GM18507 (cell line): ENCODE results near the gene ZFPL1.

Experiments
- DNase-seq: peaks from one replicate; pipeline ENCODE4 v3.0.0; 2011; ENCODE audit warnings: low read depth; ENCODE audit not compliant: insufficient read length; ENCODE audit errors: extremely low spot score
- FAIRE-seq: peaks from 2 replicates; lab custom pipeline; 2011; peaks lifted over from hg19 to GRCh38; lab: Jason Lieb, UNC

ZFPL1 gene

GRCh38 chr11:65059523-65059922, 24.5 kb upstream of the ZFPL1 start:
- DNase-seq (no peak), FAIRE-seq (no peak)

DNA sequence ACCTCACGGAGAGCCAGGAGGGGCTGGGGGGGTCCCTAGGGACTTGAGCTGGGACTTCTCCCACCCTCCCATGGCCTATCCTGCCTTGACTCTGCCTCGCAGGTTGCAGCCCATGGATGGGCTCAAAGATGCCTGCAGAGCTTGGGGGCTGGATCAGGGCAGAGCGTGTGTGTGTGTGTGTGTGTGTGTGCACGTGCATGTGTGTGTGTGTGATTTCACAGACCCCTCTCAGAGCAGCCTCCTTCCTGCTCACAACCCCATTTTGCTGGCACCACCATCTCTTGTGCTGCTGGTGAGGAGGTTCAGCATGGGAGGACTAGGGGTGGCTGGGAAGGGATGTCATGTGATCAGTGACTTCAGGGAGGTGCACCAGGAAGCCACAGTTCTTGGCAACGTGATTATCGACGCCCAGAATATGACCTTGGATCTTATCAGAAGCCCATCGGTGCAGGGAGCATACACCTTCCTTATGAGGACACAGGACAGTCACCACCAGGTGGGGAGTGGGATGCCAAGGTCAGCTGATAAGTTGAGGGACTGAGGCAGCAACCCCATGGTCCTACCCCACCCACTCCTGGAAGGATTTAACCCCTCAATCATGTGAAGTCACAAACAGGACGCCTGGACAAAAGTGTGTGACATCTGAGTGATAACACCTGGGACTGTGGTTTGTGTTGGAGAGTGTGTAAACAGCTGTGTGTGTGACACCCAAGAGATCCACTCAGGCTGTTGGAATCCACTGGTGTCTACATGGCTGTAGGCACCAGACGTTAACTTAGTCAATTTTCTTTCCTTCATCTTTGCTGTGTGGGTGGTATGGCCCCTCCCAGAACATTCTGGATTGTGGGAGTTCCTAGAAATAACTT, 23.8 kb upstream of the ZFPL1 start:
- DNase-seq, result no peak
- no peak for FAIRE-seq

GRCh38 chr11:65060913-65061408, 23.1 kb upstream of the ZFPL1 start:
- FAIRE-seq, result no peak
- DNase-seq, result no peak

DNA sequence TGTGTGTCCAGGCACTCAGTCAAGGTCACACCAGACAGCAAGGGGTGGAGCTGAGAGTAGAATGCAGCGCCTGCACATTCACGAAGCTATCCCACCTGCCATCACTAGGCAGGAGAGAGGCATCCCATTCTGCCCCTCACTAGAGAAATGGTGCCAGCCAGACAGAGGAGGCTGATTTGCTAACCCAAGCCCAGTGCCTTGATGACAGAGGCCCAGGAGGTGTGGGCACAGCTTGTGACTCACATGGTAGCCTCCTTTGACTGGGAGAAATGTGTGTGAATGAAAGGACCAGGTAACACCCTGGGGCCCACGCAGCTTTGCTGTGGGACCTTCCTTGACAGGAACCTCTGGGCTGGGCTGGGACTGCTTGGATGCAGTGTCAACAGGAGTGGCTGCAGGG, 20.5 kb upstream of the ZFPL1 start:
- no peak for FAIRE-seq

DNA sequence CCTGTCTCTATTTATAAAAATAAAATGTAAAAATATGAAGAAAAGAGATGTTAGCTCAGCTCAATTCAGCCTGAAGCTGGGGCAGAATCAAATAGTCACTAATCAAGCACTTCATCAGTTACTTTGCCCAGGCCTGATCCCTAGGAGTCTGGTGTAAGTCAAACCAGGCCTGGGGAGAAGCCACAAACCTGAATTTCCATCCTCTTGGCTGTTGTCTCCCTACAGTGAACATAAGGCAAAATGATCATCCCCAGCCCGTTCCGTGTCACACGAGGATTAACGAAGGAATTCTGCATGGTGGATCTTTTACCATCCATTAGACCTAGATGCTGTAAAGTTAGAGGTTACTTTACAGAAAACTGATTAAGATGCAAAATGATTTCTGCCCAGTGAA, 19.2 kb upstream of the ZFPL1 start:
- DNase-seq (no peak), FAIRE-seq (no peak)

More for the DNA sequence above, 20.5 kb upstream of the ZFPL1 start:
- DNase-seq, result no peak

DNA sequence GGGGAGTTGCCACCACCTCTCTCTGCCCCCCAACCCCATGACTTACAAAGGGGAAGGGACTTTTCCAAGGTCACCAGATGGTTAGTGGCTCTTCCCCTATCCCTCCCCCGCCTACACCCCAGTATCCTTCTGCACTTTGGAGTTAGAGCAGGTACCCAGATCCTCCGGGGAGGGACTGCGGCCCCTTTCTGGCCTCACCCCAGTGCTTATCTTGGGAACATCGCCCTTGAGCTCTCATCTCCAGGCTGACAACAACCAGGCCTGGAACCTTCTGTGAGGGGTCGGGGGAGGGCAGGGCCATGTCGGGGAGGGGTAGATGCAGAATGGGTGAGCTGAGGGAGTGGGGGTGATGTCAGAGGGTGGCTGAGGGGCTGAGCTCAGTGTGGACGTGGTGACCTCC, 18.2 kb upstream of the ZFPL1 start:
- FAIRE-seq, result no peak
- DNase-seq, result no peak

GRCh38 chr11:65066315-65066714, 17.7 kb upstream of the ZFPL1 start:
- DNase-seq (no peak), FAIRE-seq (no peak)

DNA sequence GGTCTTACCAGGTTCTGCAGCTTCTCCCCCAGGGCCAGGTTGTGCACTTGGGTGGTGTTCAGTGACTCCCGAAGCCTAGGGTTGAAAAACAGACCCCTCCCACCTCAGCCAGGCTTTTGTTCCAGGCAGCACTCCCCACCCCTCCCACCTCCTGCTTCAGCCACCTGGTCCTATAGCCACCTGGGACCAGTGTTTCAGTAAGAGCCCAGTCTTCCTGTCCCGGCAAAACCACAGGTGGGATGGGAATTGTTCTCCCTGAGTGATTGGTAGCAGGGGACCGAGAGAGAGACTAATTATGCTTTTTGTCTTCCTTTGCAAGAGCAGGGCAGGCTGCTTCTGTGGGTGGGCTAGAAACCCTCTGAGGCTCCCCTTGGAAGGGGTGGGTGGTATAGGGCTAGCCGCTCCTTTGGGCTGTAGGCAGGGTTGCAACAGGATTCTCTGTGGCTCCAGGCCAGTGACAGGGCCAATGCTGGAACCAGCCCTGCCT, 17.2 kb upstream of the ZFPL1 start:
- no peak for DNase-seq
- no peak for FAIRE-seq

GRCh38 chr11:65067446-65067845, 16.6 kb upstream of the ZFPL1 start:
- DNase-seq (no peak), FAIRE-seq (no peak)

DNA sequence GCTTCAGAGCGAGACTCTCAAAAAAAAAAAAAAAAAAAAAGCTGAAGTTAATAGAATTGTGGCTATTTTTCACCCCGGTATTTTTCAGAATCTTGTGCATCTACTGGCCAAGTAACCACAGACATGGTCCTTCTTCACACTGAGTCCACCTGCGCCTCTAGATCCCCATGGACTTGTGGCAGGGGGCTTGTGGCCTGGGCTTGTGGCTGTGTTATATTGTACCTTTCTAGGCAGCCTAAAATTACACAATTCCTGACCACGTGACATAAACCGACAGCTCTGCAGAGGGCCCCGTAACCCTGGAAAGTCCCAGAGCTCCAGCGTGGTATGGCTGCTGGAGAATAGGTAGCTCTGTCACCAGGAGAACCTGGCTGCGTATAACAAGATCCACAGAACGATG, 14.8 kb upstream of the ZFPL1 start:
- FAIRE-seq, result no peak

GRCh38 chr11:65071907-65072630, 12.0 kb upstream of the ZFPL1 start:
- FAIRE-seq, result peak; percentile 5
- no peak for DNase-seq

More for the DNA sequence above, 14.8 kb upstream of the ZFPL1 start:
- DNase-seq, result no peak

GRCh38 chr11:65072631-65072966, 11.4 kb upstream of the ZFPL1 start:
- FAIRE-seq (no peak), DNase-seq (no peak)

DNA sequence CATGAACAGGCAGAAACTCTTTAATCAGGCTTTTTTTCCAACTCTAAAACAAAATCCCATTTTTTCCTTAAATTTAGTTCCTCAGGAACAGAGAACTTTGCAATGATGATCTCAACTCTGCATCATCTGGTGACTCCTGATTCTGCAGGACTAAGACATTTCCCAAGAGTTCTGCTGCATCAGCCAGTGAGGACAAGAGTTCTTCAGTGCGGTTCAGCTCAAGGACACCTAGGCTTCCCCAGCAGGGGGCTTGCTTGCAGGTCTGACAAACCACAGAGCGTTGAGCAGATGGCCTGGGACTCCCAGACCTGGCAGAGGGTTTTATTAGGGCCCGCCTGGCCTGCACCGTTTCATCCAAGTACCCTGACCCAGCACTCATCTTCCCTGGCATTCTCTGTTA, 6.6 kb upstream of the ZFPL1 start:
- FAIRE-seq (no peak), DNase-seq (no peak)

DNA sequence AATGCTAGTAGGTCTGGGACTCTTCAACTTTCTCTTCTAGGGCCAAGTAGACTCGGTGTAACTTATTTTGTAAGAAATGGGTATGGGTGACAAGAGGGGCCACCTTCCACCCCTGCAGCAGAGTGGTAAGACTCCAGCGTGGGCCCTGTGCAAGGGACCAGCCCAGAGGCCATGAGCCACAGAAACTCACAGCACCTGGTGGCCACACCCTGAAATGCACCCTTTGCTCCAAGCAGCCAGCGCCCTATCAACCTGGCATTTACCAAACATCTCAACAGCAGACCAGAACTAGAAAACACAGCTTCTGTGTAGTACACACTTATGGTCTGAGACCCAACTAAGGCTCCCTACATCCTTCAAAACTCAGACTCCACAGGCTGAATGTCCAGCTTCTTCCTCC, 5.9 kb upstream of the ZFPL1 start:
- peak; percentile 51 for FAIRE-seq
- no peak for DNase-seq

DNA sequence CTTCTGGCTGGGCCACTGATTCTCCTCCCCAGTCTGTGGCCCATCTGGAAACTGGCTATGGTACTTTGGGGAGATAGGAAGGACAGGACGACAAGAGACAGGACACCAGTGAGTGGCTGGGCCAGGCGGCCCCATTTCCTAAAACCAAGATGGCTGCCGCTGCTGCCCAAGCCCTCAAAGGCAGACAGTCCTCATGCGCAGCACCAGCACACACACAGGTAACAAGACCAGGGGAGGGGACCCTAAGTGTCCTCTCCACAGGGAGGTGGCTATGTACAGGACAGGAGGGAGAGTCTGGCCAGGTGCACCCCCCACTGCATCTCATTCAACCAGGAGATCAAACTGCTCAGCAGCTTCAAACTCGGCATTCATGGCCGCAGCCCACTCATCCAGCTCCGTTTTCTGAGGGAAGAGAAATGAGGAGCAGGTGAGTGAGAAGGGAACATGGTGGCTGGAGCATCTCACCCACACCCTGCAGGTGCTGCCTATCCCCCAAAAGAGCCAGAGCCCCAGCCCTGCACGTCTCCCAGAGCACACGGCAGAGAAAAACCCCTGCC, 5.2 kb upstream of the ZFPL1 start:
- FAIRE-seq (no peak), DNase-seq (no peak)

DNA sequence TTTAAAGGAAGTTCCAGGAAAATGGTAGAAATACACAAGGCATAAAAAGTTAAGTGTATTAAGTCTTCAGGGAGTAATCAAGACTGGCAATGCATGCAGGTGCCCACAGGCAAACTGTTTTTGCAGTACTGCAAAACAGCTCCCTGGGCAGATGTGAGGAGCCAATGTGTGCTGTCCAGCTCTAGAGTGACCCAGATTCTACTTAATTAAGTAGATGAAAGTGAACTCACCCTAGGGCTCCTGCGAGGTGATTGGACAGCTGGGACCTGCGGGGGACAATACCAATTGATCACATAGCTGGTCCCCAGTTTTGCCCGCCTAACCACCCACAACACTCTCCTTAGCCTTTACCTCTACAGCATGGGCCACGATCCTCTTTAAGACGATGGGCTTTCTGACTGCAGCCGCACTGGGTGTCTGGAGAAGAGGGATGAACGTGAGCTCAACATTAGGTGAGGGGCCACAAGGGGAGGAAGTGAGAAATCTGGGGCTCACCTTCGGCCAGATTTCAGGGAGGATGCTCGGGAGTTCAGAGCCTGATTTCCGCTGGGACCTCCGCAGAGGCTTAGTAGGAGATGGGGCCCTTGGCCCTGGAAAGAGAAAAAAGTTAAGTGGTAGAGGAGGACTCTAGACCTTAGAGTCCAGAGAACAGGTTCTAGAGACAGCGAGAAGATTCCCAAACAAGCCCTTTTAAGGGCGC, 738 bp upstream of the ZFPL1 start:
- no peak for FAIRE-seq

GRCh38 chr11:65084598-65085375, 765 bp downstream of the ZFPL1 start:
- FAIRE-seq, result no peak

More for the DNA sequence above, 738 bp upstream of the ZFPL1 start:
- DNase-seq, result no peak

DNA sequence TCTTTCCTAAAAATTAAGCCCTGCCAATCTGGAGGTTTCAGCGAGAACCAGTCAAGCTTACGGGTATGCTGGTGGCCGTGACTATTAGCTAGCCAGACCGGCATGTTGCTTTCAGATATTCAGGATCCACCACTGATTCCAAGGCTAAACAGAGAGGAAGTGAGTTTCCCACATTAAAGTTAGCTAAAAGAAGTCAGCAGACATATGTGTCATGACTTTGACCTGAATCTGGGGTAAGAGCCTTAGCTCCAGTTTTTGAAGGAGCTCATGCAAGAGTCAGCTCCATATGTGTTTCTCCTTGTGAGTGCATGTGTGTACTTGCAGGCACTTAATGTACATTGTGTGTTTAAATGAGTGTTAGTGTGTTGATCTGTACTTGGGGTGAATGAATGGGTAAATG, 1.4 kb downstream of the ZFPL1 start:
- FAIRE-seq (no peak), DNase-seq (no peak)

More at GRCh38 chr11:65084598-65085375, 765 bp downstream of the ZFPL1 start:
- no peak for DNase-seq

GRCh38 chr11:65086809-65087208, 2.8 kb downstream of the ZFPL1 start:
- DNase-seq (no peak), FAIRE-seq (no peak)
